Caki2 (cell line): ENCODE measurements around the gene CTSC. TPM values are rescaled to one million over a fixed set of nuclear protein-coding genes. Genes with fewer than 3 reads are reported as not detected.

Source experiments
- DNase-seq: peaks from one replicate; pipeline ENCODE4 v3.0.0-alpha.2; 2015; ENCODE audit warnings: low read depth
- in situ Hi-C: cut with HindIII; loops from 2 replicates; pipeline ENCODE4 v1.10.0; 2016; ENCODE audit warnings: low sequenced_read_pairs, low pct_unique_long_range_greater_than_20kb, mixed read lengths
- total RNA-seq: library from RNA; depleted of rRNA; stranded (reverse); fragments of >200 nt; shearing (Covaris generic); gene quantifications from 2 replicates; pipeline ENCODE4 v1.2.3, GENCODE V29; 2014; ENCODE audit warnings: low replicate concordance; rRNA removed

The CTSC gene
- total RNA-seq: 485 and 493 TPM in 2 replicates

DNA sequence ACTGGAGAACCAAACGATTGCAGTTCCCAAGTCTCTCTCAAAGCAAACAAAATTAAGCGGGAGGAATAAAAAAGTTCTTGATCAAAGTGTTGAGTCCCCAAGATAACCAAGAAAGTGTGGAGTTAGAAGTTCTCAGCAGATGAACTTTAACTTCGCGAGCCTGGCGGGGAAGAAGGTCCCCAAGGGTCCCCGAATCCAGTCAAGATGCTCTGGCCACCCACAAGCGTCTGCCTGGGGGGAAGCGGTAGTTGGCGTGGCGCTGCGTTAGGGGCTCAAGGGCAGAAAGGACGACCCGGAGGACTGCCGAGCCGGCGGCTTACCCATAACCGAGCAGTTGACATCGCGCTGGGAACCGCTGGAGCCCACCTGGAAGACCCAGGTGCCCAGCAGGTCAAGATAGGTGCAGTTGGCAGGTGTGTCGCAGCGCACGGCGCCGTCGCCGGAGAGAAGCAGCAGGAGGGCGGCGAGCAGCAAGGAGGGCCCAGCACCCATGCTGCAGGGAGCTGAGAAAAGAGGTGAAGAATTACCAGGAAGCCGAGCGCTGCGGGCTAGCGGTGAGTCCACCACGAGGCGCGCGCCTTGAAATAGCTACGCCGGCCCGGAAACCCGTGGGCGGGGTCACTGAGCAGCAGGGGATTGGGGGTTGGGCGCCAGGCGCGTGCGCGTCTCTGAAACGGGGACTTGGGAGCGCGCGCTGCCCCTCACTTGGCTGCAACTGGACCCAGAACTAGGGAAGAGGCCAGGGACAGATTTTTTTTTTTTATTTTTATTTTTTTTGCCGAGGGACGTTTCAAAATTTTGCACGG is at the start of gene CTSC:
CTSC (minus strand) TSS at position 556 of the 806 bp plus-strand sequence; CDS start at position 492, 64 bp downstream.
- in situ Hi-C loops: no loop called here

GRCh38 chr11:88384669-88385005 is 47.1 kb upstream of the CTSC start:
- in situ Hi-C loops: no loop called here
- DNase-seq: peak; percentile 79

More for the DNA sequence above, at the start of gene CTSC:
- DNase-seq: peak; percentile 85

- peak; percentile 83 for DNase-seq
- in situ Hi-C loops: no loop called here
These were observed 46.6 kb upstream of the CTSC start for GRCh38 chr11:88384004-88384668.

DNA sequence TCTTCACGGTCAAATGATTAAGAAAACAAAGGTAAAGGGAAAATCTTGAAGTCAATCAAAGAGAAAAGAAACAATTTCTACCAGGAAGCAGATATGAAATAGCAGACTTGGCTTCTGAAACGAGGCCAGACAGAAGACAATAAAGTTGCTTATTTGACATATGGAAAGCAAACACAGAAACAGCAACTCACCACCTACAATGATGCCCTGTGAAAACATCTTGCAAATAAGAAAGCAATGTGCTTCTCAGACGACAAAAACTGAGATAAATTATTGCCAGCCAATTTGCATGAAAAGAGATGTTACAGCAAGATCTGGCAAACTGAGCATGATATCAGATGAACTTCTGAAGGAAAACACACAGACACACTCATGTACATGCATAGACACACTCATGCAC is 45.9 kb upstream of the CTSC start:
- DNase-seq: peak; percentile 46
- in situ Hi-C loops: no loop called here

DNA sequence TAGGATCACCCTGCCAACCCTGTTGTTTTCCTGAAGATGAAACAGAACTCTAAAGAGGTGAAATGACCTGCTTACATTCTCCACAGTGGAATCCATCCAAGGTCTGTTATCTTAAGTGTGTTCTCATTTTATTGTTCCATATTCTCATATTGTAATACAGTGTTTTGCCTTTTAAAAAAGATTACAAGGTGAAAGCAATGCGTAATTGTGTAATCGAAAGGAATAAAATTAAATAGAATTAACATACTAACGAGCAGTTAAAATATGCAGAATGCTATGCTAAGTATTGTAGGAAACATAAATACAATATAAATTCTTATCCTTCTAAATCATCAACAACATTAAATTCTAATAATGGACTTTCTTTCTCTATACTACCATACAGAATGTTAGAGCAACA is 41.6 kb upstream of the CTSC start:
- in situ Hi-C loops: no loop called here
- DNase-seq: no peak

DNA sequence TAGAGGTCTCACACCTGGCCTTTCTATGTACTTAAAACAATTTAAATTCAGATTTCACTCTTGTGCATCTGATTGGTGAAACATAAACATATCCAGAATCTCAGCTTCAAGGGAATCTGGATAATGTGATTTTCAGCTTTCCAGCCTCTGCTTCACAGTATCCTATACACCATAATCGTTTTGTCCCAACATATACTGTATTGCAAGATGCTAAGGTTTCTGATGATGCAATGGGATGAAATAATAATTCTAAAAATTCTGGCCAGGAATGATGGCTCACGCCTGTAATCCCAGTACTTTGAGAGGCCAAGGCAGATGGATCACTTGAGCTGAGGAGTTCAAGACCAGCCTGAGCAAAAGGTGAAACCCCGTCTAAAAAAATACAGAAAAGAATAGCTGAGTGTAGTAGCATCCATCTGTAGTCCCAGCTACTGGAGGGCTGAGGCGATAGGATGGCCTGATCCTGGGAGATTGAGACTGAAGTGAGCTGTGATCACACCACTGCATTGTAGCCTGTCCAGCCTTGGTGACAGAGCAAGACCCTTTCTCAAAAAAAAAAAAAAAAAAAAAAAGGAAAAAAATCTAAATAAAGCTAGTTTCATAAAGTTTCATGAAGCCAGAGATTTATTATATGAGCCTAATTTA is 41.0 kb upstream of the CTSC start:
- no peak for DNase-seq
- in situ Hi-C loops: no loop called here

GRCh38 chr11:88377646-88378045 is 40.1 kb upstream of the CTSC start:
- in situ Hi-C loops: no loop called here
- DNase-seq: no peak

DNA sequence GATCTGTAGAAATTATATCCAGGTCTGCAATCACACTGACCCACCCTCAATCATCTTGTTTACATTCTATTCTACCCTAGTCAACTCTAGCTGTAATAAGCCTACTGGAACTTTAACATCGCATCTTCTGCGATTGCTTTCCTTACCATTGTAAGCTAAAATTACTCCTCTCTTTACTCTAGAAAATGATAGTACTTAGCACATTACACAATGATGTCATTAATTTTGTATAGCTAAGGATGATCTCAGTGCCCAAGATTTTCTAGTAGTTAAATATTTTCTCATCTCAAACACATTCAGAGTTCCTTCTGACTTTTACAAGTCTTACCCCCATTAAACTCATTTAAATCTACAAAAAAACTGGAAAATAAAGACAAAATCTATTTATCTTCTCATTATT is 39.6 kb upstream of the CTSC start:
- in situ Hi-C loops: no loop called here

DNA sequence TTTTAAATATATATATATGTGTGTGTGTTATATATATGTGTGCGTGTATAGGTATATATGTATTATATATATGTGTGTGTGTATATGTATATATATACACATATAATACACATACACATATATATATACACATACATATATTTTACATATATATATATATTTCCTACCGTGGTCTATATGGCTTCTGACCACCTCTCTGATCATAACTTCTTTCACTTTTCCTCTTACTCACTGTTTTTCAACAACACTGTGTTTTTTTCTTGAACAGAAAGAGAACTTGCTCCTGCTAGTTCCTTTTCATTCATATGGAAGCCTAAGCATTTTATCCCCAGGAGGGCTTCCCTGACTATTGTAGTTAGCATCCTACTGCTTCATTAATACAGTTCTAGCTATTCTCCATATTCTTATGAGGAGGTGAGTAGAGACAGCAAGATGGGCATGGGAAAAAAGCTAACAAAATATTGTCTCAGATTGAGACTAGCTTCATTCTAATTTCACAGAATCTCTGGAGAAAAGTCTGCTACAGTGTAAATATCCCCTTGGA is 38.5 kb upstream of the CTSC start:
- no peak for DNase-seq
- in situ Hi-C loops: no loop called here

More for the DNA sequence above, 39.6 kb upstream of the CTSC start:
- no peak for DNase-seq

GRCh38 chr11:88370782-88371181 is 33.2 kb upstream of the CTSC start:
- in situ Hi-C loops: no loop called here
- DNase-seq: no peak

- in situ Hi-C loops: no loop called here
- no peak for DNase-seq
These were observed 29.8 kb upstream of the CTSC start for GRCh38 chr11:88367310-88367709.

DNA sequence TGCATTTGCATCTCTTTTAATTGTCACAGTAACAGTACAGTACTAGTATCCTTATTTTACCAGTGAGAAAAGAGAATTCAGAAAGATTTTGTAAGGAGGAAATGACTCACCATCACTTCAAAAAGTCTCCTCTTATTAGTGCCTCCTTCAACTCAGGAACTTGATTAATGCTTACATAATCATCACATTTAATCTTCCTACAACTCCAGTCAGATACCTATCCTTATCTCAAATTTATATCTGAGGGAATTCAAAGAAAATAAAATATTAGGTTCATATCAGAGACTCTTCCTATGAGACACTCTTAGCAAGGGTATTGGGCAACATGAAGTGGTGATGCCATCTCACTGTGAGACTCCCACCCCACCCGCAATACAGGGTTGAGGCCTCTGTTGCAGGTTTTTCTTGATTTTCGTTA is 26.1 kb upstream of the CTSC start:
- in situ Hi-C loops: no loop called here
- DNase-seq: no peak

DNA sequence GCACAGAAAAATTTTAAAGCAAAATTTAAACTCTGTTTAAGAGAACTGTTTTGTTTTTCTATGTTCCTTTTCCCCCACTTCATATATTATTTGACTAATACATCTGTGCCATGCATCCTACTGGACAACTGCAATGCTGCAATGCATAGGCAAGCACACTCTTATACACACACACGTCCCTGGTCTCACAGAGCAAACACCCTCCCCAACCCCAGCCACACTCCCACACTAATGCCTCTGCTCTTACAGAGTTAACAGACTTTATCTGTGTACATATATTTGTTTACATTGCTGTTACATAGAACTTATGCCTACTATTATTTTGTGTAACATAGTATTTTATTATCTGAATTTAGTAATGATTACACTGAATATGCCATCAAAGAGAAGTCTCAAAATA is 25.5 kb upstream of the CTSC start:
- in situ Hi-C loops: no loop called here
- DNase-seq: no peak

- in situ Hi-C loops: no loop called here
- DNase-seq: peak; percentile 33
These were observed 22.6 kb upstream of the CTSC start for GRCh38 chr11:88360141-88360540.

DNA sequence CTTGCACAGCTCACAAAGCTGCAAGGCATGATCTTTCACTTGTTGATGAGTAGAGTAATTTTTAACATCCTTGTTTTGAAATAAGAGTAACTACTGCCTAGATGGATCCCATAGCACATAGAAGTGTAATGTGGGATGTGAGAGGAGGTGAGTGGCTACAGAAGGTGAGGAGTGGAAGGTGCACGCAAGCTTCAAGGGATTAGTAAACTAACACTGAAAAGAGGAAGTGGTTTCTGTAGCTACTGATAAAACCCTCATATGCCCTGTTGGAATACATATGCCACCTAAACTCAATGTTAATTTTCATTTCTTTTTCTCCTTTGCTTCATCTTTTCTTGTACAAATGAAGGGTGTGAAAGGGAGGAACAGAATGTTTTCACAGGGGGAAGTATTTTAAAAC is 22.0 kb upstream of the CTSC start:
- DNase-seq: peak; percentile 10
- in situ Hi-C loops: no loop called here

- in situ Hi-C loops: no loop called here
These were observed 21.6 kb upstream of the CTSC start for GRCh38 chr11:88359114-88359513.

GRCh38 chr11:88358040-88358431 is 20.5 kb upstream of the CTSC start:
- in situ Hi-C loops: no loop called here
- no peak for DNase-seq

More at GRCh38 chr11:88359114-88359513, 21.6 kb upstream of the CTSC start:
- no peak for DNase-seq

DNA sequence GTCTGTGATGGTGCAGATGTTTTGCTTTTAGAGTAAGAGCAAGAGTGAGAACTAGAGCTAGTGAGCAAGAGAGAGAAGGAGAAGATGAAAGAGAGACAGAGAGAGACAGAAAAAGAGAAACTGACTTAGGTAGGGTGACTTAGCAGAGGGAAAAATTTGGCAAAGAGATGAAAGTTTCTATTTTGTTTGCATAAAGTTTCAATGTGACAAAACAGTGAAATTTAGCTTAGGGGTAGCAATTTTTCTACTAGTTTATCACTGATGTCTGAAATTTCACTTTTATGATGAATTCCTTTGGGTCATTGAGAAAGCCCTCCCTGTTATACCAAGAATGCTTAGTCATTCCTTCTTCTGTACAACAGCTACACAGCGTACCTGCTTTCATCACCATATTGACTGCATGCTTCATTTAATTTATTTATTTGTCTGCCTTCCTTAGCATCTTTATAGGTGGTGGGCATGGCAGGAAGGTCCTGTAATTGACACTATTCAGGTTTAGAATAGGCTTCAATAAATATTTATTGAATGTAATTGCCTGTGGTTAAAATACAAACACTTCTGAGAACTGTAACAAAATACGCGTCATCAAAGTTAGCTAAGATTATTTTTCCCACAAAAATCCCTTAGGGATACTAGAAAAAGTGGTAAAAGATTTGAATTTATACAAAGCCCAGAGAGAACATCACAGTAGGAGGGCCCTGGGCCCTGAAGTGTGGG is 19.9 kb upstream of the CTSC start:
- peak; percentile 88 for DNase-seq
- in situ Hi-C loops: no loop called here
